Measurements from ENCODE around the gene ANKRD39. TPM values are rescaled to one million over a fixed set of nuclear protein-coding genes. Genes with fewer than 3 reads are reported as not detected.

Gene ANKRD39
- total RNA-seq, 1 experiment from 2014 or later = 19.3 TPM

- H3K9me3 Mint-ChIP-seq (ENCODE audit: unreplicated experiment) = no peaks in the 10 kb centered on the region
- POLR2A ChIA-PET = no interaction called here
Observed at GRCh38 chr2:96883306-96883705, 25.5 kb upstream of the ANKRD39 start.

GRCh38 chr2:96882906-96883305 is 25.1 kb upstream of the ANKRD39 start:
- intact Hi-C loops (cut with micrococcal nuclease; ENCODE audit: unreplicated experiment) = no loop called here
- H3K4me3 Mint-ChIP-seq (ENCODE audit: unreplicated experiment) = no peak overlapping the region
- peaks cover 22% of the 10 kb centered on the region for H3K4me1 Mint-ChIP-seq (ENCODE audit: low read depth, unreplicated experiment)
- BruUV-seq (replicated peaks) = no TSS peak
- no peaks in the 10 kb centered on the region for H3K27me3 Mint-ChIP-seq (ENCODE audit: insufficient read depth, unreplicated experiment)
- DNase-seq = no peak
- H3K27me3 ChIP-seq (replicated peaks; ENCODE audit: control insufficient read depth, insufficient read depth, low read length) = no peaks in the 10 kb centered on the region
- no peak for TF ChIP-seq CTCF (IDR thresholded peaks at IDR 0.05; ENCODE audit: insufficient read depth in 1 of 2, low read depth in 1 of 2, low read length in 1 of 2, severe bottlenecking in 1 of 2, unreplicated experiment in 1 of 2)
- CTCF ChIA-PET = no interaction called here
- H3K9me3 ChIP-seq = no peaks in the 10 kb centered on the region
- H3K4me1 ChIP-seq = peaks cover 23% of the 10 kb centered on the region
- no peaks in the 10 kb centered on the region for H3K36me3 ChIP-seq (ENCODE audit: control insufficient read depth, insufficient read depth, low read length)
- H3K36me3 Mint-ChIP-seq (ENCODE audit: insufficient read depth, unreplicated experiment) = no peaks in the 10 kb centered on the region
- POLR2A ChIA-PET = no interaction called here
- H3K27ac Mint-ChIP-seq (ENCODE audit: unreplicated experiment) = no peak overlapping the region
- no peak overlapping the region for H3K4me3 ChIP-seq (ENCODE audit: low read depth, low read length)
- H3K9me3 Mint-ChIP-seq (ENCODE audit: unreplicated experiment) = no peaks in the 10 kb centered on the region

More at GRCh38 chr2:96883306-96883705, 25.5 kb upstream of the ANKRD39 start:
- Histone ChIP-seq H3K27me3 (replicated peaks; ENCODE audit: control insufficient read depth, insufficient read depth, low read length) (no peaks in the 10 kb centered on the region), H3K36me3 (ENCODE audit: control insufficient read depth, insufficient read depth, low read length) (no peaks in the 10 kb centered on the region), H3K4me3 (ENCODE audit: low read depth, low read length) (no peak overlapping the region), H3K9me3 (no peaks in the 10 kb centered on the region), H3K4me1 (peaks cover 27% of the 10 kb centered on the region)
- H3K27me3 Mint-ChIP-seq (ENCODE audit: insufficient read depth, unreplicated experiment) = no peaks in the 10 kb centered on the region
- H3K4me3 Mint-ChIP-seq (ENCODE audit: unreplicated experiment) = no peak overlapping the region
- intact Hi-C loops (cut with micrococcal nuclease; ENCODE audit: unreplicated experiment) = no loop called here
- CTCF ChIA-PET = no interaction called here
- no peak overlapping the region for H3K27ac Mint-ChIP-seq (ENCODE audit: unreplicated experiment)
- TF ChIP-seq CTCF (IDR thresholded peaks at IDR 0.05; ENCODE audit: insufficient read depth in 1 of 2, low read depth in 1 of 2, low read length in 1 of 2, severe bottlenecking in 1 of 2, unreplicated experiment in 1 of 2) = no peak
- no TSS peak for BruUV-seq (replicated peaks)
- H3K4me1 Mint-ChIP-seq (ENCODE audit: low read depth, unreplicated experiment) = peaks cover 26% of the 10 kb centered on the region
- DNase-seq = no peak
- no peaks in the 10 kb centered on the region for H3K36me3 Mint-ChIP-seq (ENCODE audit: insufficient read depth, unreplicated experiment)

- no peaks in the 10 kb centered on the region for H3K36me3 Mint-ChIP-seq (ENCODE audit: insufficient read depth, unreplicated experiment)
- no peaks in the 10 kb centered on the region for H3K27me3 Mint-ChIP-seq (ENCODE audit: insufficient read depth, unreplicated experiment)
- Histone ChIP-seq H3K36me3 (ENCODE audit: control insufficient read depth, insufficient read depth, low read length) (no peaks in the 10 kb centered on the region), H3K4me3 (ENCODE audit: low read depth, low read length) (no peak overlapping the region), H3K4me1 (peaks cover 16% of the 10 kb centered on the region), H3K9me3 (no peaks in the 10 kb centered on the region), H3K27me3 (replicated peaks; ENCODE audit: control insufficient read depth, insufficient read depth, low read length) (no peaks in the 10 kb centered on the region)
- no peak for DNase-seq
- no peak overlapping the region for H3K27ac Mint-ChIP-seq (ENCODE audit: unreplicated experiment)
- ChIA-PET CTCF (no interaction called here), POLR2A (no interaction called here)
- intact Hi-C loops (cut with micrococcal nuclease; ENCODE audit: unreplicated experiment) = no loop called here
- TF ChIP-seq CTCF (IDR thresholded peaks at IDR 0.05; ENCODE audit: insufficient read depth in 1 of 2, low read depth in 1 of 2, low read length in 1 of 2, severe bottlenecking in 1 of 2, unreplicated experiment in 1 of 2) = no peak
- no peak overlapping the region for H3K4me3 Mint-ChIP-seq (ENCODE audit: unreplicated experiment)
- no TSS peak for BruUV-seq (replicated peaks)
- H3K4me1 Mint-ChIP-seq (ENCODE audit: low read depth, unreplicated experiment) = peaks cover 15% of the 10 kb centered on the region
- no peaks in the 10 kb centered on the region for H3K9me3 Mint-ChIP-seq (ENCODE audit: unreplicated experiment)
Observed at GRCh38 chr2:96882230-96882629, 24.4 kb upstream of the ANKRD39 start.
